Jurkat, Clone E6-1 (cell line): ENCODE results near the gene THADA.
A peak's percentile ranks its signal among the peaks of the same experiment; 100 is the strongest.

Source experiments
- DNase-seq: peaks from one replicate; pipeline ENCODE4 v3.0.0-alpha.2; 2011; ENCODE audit warnings: low read depth, low spot score
- H3K4me3 ChIP-seq: 2 replicates; pipeline ENCODE4 v1.5.1; 2011; ENCODE audit warnings: mild to moderate bottlenecking, low read length, control low read depth, moderate library complexity

Gene THADA

DNA sequence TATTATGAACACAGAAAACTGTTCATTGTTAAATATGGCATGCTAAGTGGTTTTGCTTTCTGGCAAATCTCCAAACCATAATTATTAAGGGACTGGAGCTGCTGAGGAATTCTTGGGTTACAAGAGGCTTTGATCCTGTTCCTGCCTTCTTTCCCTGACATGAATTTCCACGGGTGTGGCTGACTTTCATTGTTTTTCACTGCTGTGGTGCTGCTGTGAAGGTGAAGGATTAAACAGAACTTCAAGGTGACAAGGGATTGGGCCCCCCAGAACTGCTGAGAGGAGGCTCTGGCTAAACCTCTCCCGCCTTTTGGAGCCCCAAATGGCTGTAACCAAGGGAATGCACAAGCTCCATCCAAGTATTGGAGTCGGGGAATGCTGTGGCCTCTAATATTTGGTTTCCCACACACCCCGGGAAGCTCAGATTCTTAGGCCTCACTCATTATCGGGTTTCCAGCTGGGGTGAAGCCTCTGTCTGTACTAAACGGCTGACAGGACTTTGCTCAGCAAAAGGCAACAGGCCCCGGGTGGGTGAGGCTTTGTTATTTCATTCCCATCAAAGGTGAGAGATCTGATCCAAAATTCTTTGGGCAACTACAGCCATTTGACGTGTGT, 340.4 kb downstream of the THADA start:
- H3K4me3 ChIP-seq: no peak overlapping the region
- no peak for DNase-seq

DNA sequence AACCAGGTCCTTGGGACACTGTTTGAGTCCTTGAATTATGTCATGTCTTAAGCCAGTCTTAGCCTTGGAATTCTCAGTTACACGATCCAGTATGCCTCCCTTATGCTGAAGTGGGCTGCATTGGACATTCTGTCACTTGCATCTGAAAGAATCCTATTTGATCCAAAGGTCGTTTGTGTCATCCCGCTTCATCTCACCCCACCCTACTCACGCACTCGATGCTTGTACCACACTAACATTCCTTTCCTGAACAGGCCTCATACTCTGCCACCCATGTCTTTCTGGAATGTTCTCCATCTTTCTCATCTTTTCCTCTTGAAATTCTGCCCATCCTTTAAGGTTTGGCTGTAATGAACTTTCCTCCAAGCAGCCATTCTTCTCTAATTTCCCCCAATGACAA, 341.5 kb downstream of the THADA start:
- no peak overlapping the region for H3K4me3 ChIP-seq
- no peak for DNase-seq

DNA sequence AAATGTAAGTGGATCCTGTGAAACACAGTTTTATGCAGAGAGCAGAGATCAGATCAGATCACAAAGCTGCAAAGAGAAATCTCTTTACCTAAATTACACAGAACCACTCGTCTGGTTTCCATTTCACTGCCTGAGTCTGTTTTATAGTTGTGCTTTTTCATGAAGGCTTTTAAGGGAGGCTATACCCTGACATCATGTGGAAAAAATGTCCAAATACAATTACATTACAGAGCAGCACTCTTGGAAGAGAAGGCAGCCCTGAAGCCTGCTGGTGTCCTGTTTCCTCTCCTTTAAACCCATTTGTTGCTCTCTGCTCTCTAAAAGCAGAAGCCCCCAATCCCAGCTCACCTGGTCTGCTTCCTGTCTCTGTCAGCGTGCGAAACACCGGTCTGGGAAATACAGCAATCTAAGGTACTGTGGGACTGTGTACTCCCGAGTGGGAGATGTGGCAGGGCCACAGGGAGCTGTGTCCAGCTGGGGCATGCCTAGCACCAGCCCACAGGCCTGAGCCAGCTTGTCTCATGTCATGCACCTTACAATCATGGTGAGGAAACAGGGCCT, 344.6 kb downstream of the THADA start:
- DNase-seq: no peak
- H3K4me3 ChIP-seq: no peak overlapping the region

DNA sequence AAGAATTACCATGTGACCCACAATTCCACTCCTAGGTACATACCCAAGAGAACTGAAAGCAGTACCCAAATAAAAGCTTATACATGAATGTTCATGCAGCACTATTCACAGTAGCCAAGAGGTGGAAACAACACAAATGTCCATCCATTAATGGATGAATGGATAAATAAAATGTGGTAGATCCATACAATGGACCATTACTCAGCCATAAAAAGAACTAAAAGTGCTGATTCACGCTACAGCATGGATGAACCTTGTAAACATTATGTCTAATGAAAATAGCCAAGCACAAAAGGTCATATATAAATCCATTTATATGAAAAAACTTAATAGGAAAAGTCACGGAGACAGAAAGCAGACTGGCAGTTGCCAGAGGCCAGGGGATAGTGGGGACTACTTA, 345.8 kb downstream of the THADA start:
- no peak overlapping the region for H3K4me3 ChIP-seq
- DNase-seq: no peak

DNA sequence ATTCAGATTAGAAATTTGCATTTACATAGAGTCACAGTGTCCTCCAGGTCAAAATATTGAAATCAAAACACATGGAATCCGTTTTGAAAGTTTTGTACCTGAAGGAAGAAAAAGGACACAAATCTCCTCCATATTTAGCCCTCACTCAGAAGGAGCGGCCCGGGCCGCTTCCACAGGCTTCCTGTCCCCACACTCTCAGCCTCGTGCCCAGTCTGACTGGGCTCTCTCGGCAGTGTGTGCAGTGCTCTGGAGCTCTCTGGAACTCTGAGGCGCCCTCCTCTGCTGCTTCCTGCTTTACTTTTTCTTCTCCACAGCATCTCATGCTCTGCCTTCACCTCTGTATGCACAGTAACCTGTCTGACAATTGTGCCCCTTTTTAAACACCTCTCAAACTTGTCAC, 347.2 kb downstream of the THADA start:
- H3K4me3 ChIP-seq: no peak overlapping the region
- DNase-seq: no peak

DNA sequence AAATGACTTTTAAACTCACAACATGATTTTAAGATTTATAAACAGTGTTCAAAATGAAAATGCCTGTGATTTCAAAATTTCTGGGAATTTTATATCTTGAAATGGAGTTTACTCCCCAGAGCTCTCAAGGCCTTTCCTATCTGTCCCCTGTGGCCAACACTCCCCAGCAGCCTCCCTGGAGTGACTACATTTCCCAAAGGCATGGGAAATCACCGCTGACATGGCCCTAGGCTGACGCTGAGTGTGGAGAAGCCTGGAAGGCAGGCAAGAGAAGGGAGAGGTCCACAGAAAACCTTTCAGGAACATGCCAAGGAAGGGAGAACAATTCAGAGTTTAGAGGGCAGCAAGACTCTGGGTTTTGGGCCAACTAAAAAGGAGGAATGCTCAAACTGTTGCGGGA, 349.2 kb downstream of the THADA start:
- no peak overlapping the region for H3K4me3 ChIP-seq
- DNase-seq: no peak

DNA sequence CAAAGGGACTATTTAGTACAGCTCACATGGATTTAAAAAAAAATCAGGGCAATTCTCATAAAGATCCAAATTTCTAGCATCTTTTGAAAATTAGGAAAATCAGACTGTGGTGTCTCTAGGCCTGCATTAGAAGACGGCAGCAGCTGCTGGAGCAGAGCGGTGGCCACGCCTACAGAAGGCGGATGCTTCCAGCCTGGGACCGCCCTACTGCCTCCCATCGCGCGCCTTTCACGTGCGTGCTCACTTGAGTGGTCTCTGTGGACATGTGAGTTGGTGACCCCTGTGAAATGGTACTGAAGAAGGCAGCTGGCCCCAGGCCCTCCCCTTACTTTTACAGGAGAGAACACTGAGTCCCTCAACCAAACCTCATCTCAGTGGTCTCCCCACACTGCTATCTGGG, 354.3 kb downstream of the THADA start:
- DNase-seq: no peak
- no peak overlapping the region for H3K4me3 ChIP-seq

DNA sequence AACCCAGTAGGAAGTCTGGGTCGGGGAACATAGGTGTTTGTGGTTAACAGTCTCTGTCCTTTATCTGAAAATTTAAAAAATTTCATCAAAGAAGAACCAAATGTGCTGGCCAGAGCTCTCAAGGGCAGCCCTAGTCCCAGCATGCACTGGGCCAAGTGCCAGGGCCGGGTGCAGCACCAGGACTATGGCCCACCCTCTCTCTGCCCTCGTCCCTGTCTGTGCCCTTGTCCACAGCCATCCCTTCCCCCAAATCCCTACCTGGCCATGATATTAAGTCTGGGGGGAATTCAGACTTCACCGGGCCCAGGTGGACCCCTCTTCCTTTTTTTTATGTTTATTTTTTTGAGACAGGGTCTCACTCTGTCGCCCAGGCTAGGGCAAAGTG, 355.1 kb downstream of the THADA start:
- no peak overlapping the region for H3K4me3 ChIP-seq
- no peak for DNase-seq

DNA sequence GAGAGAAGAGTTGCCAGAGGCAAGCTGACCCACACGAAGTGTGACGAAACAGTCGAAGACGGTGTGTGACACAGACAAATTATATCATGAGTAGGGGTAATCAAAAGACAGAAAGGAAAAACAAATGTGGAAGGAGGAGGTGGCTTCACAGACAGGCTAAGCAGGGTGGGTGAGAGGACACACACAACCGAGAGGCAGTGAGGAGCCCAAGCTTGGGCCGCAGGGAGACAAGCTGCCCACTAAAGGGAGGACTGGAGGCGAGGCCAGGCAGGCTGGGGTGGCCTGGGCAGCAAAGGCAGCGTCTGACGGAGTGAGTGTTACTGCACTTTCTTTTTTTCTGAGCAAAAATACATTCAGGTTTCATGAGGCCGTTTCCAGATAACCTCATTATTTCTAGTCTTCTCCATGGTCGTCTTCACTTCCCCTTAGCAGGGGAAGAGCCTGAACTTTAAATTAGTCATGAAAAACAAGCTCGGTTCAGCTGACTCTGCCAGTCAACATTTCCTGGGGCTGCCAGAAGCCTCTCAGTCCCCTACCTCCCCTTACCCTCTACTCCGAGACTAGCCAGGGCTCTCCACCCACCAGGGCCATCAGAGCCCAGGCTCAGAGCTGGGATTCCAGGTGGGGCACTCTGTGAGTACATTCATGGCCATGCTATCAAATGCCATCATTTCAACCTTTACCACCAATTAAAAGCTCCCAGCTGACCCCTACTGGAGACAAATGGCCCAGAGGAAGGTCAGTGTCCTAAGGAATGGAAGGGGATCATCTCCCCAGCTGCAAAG, 355.7 kb downstream of the THADA start:
- H3K4me3 ChIP-seq: no peak overlapping the region
- no peak for DNase-seq

DNA sequence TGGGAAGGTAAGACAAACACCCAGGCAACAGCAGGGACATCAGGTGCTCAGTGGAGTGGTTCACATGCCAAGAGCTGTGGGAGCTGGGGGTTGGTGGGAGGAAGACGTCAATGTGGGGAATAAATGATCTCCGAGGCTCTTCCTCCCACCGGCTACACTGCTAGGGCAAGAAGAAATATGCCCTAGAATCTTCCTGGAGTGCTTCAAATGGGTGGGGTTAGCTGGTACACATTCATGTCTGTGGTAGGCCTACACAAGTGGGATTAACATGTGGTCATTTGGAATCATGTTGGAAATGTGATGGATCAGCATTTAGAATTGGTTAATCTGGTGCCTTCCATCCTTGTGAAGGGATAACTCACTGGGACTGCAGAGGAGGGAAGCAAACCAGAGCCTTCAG, 357.0 kb downstream of the THADA start:
- no peak for DNase-seq
- H3K4me3 ChIP-seq: no peak overlapping the region

DNA sequence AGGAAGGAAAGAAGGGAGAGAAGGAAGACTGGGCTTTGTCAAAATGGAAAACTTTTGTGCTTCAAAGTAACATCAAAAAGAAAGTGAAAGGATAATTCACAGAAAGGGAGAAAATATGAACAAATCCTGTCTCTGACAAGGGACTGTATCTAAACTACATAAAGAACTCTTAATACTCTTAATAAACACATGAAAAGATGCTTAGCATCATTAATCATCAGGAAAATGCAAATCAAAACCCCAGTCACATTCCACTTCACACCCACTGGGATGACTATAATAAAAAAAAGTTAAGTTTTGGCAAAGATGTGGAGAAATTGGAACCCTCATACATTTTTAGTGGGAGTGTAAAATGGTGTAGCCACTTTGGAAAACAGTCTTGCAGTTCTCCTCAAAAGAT, 357.7 kb downstream of the THADA start:
- H3K4me3 ChIP-seq: no peak overlapping the region
- no peak for DNase-seq

DNA sequence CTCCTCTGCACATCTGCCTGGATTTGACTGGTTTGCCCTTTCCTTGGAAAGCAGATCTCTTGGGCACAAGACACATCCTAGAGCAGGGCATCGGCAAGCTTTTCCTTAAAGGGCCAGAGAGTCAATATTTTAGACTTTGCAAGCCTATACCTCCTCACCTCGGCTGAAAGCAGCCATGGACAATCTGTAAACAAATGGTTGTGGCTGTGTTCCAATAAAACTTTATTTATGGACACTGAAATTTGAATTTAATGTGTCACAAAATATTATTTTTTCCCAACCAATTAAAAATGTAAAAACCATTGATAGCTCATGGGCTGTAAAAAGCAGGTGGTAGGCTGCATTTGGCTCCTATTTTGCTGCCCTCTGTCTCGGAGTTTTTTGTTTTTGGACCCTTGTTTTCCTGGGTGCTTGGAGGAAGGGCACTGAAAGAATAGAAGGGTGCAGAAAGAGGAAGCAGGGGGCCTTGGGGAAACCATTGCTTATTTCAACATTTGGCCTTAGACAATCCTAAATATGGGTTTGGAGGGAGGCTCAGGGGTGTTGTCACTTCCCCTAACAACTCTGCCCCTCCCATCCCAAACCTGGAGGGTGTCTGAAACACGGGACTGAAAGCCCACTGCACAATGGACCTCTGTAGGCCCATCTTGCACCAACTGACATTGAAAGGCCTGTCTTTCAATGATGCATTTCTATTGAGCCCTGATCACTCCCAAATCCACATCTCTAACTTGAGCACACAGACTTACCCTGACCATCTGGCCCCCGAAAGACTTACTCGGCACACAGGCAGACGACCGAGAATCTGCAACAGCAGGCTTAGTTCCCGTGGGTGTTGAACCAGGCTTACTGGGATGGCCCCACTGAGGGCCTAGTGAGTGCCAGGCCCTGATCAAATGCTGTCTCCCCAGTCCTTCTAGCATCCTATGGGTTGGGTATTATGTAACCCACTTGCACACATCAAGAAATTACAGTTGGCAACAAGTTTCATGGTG, 362.3 kb downstream of the THADA start:
- no peak overlapping the region for H3K4me3 ChIP-seq

DNA sequence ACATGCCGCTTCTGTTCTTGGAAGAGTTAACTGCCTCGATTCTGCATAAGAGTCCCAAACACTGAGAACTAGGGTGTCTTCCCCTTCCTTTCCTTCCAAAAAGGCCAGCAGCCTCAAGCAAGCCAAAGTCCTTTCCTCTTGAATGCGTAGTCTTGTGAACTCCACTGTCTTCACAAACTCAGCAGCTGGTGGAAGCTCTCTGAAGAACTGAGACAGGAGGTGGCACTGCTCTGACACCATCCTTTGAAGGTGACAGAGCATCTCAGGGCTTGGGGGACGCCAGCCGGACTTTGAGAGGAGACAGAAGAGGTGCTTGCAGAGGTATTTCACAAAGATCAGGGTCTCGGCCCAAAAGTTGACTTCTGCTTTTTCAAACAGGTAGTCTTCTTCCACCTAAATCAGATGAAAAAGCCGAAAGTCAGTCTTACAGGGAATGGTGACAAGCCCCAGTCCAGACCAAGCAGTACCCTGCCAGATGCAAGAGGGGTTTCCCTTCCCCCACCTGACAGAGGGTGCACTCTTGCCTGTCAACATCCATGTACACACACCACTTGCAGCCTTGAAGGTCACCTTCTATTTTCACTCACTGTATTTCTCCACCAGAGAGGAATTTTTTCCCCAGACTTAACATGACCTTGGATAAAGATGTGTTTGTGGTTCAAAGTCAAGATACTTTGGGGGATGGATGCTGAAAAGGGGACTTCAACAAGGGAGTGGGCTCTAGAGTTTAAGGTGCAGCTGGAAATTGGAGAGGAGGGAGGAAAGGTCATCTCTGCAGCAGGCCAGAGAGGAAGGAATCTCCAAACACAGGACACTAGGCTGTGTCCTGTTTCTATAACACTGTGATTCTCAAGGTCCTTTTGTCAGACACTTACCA, 364.6 kb downstream of the THADA start:
- no peak for DNase-seq
- no peak overlapping the region for H3K4me3 ChIP-seq

More for the DNA sequence above, 362.3 kb downstream of the THADA start:
- no peak for DNase-seq

DNA sequence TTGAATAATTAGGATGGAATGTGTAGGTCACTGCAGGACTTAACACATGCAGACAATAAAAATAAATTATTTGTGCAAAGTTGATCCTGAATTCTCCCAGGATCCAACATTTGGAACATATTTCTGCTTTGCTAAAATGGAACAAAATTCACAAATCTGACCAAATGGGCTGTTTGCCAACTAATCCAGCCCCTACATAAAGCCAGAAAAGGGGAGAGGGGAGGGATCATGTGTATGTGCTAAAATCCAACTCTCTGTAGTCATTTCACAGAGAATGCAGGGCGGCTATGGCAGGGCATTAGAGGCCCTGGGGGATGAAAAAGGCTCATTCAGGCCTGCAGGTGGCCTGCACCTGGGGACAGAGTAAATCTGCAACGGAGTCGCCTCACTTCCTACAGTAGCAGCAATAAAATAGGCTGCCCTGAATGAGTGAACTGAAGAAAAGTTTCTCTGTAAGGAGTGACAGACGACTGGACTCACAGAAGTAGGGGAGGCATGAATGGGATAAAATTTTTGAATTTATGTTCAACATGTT, 365.4 kb downstream of the THADA start:
- no peak for DNase-seq
- no peak overlapping the region for H3K4me3 ChIP-seq

DNA sequence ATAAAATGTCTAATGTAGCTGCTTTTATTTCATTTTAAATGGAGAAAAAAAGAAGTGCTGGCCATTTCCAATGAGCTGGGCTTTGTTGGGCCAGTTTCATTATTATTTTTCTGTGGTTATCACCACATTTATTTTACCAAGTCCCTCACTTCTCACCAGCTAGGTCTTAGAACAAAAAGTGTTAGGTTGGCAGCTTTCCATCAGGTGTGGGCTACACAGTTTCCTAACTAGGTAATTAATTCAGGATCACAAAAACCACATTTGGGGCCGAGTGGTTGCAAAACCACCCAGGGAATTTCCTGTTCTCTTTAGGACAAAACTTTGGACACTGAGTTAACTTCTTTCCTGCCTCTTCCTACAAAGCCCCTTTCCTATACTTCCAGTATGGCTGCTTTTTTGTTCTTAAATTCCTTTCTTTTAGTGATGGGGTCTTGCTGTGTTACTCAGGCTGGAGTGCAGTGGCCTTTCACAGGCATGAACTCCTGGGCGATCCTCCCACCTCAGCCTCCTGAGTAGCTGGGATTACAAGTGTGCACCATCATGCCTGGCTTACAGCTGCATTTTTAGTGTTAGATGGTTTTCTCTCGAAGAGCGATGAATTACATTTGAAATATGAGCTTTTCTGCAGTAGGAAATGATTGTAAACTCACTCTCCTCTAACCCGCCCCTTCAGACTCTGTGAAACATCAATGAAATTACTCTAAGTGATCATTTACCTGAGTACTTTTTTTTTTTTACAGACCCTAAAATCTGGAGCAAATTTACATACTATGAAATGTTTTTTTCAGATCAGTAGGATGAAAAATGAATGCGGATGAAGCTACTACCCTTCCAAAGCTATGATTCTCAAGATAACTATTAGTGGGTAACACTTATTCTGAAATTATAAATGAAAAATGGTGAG, 366.8 kb downstream of the THADA start:
- H3K4me3 ChIP-seq: no peak overlapping the region
- DNase-seq: peak; percentile 57

DNA sequence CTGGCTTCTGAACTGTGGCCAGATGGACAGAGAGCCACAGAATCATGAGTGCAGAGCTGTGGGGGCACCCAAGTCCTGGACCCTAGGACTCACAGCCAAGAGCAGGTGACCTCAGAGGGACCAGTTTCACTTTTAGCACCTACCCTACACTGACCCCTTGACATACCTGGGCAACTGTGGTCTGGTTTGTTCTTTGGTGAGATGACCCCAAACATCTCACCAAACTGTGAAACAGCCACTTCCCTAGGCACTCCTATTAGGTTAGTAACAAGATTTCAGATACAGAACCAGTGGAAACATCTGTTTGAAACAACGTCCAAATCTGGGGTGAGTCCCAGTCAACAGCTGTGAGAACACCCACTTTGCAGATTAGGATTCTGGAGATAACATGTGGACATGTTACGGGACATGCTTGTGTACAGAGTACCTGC, 367.5 kb downstream of the THADA start:
- no peak overlapping the region; the same call in 1 of the 2 replicates for H3K4me3 ChIP-seq
- DNase-seq: no peak

DNA sequence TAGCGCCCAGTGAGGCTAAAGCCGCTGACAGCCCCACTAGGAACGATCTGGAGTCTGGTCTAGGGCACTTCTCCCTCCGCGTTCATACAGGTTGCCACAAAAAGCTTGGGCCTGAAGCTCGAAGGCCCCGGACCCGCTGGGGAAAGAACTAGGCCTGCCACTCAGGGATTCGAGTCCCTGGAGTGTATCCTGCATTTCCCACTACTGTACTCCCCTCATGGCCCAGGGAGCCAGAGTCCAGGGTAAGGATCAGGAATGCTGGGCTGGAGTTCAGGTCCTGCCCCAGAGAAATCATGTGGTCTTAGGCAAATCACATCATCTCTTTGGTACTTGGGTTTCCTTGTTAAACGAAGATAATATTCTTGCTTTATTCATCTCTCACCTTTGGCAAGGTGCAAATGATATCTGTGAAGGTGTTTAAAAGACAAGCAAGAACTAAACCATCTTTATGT, 368.0 kb downstream of the THADA start:
- DNase-seq: no peak
- H3K4me3 ChIP-seq: peak overlapping the region; percentile 64
